Ovary (tissue), 3 donors: ENCODE measurements around the gene SGO2.

Experiments
- CTCF ChIP-seq, 3 donors: fragments of 450-650 bp in 2 of 3; fragments of 200-600 bp in 1 of 3; IDR thresholded peaks; one replicate each; pipeline versions ENCODE4 v1.5.1 to v1.8.0; 2016 to 2022; ENCODE audit warnings: antibody characterized with exemption in 3 of 3, mild to moderate bottlenecking in 1 of 3
- EP300 ChIP-seq: sonication (generic); formaldehyde crosslinking; IDR thresholded peaks from one replicate; pipeline ENCODE4 v1.6.1; 2017; ENCODE audit warnings: antibody characterized with exemption
- POLR2A ChIP-seq: fragments of 450-650 bp; IDR thresholded peaks from one replicate; pipeline ENCODE4 v1.6.1; 2017; ENCODE audit warnings: antibody characterized with exemption, mild to moderate bottlenecking, moderate library complexity
- donor health status: DM: no; HTN: no; CAD: no.

GRCh38 chr2:200619279-200619678 is 93.3 kb downstream of the SGO2 start:
- no peak for TF ChIP-seq CTCF (IDR thresholded peaks at IDR 0.05)
- TF ChIP-seq EP300, result no peak
- no peak for TF ChIP-seq POLR2A
